ENCODE measurements around the gene ABCA13. TPM values are rescaled to one million over a fixed set of nuclear protein-coding genes. Genes with fewer than 3 reads are reported as not detected.

Gene ABCA13
- total RNA-seq, 1 experiment from 2014 or later: not detected

DNA sequence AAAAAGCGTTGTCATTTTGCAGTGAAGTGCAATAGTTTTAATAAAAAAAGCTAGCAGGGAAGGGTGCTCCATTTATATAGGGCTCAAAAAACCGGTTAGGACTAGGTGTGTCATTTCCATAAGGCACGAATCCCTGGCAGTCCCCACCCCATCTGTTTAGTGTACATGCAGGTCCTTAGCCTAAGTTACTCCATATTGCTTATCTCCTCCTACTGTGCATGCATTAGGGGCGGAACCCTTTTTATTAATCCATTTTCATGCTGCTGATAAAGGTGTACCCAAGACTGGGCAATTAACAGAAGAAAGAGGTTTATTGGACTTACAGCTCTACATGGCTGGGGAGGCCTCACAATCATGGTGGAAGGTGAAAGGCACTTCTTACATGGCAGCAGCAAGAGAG, 301.4 kb downstream of the ABCA13 start:
- BruUV-seq (replicated peaks): no TSS peak
- Histone ChIP-seq H3K36me3 (ENCODE audit: control insufficient read depth in 1 of 2, insufficient read depth in 2 of 2, low read length in 2 of 2) (no peaks in the 10 kb centered on the region), H4K20me1 (ENCODE audit: insufficient read depth) (no peaks in the 10 kb centered on the region), H3K27me3 (ENCODE audit: insufficient read depth, low read length) (no peaks in the 10 kb centered on the region), H3K27ac (ENCODE audit: low read depth, low read length) (no peak overlapping the region), H3K9me2 (ENCODE audit: insufficient read depth) (no peaks in the 10 kb centered on the region), H3K9ac (ENCODE audit: low read length) (no peak overlapping the region), H2AFZ (ENCODE audit: low read depth, low read length, poor library complexity, severe bottlenecking) (no peak overlapping the region), H3K9me3 (ENCODE audit: control insufficient read depth in 1 of 2, insufficient read depth in 1 of 2, low read depth in 1 of 2, low read length in 2 of 2) (peaks cover 0 to 2% of the 10 kb centered on the region in 2 experiments; a peak in 1 of 4 replicates), H3K4me3 (replicated peaks in 1 of 2; ENCODE audit: low read depth in 1 of 2, low read length in 2 of 2) (no peak overlapping the region), H3K4me1 (ENCODE audit: control insufficient read depth in 1 of 2, insufficient read depth in 2 of 2, low read length in 2 of 2) (no peaks in the 10 kb centered on the region), H3K79me2 (ENCODE audit: insufficient read depth, low read length) (no peaks in the 10 kb centered on the region), H3K4me2 (ENCODE audit: low read length) (no peak overlapping the region)
- ATAC-seq (no peak), DNase-seq (ENCODE audit: low read depth, low spot score) (no peak)
- TF ChIP-seq, protein P1, sequence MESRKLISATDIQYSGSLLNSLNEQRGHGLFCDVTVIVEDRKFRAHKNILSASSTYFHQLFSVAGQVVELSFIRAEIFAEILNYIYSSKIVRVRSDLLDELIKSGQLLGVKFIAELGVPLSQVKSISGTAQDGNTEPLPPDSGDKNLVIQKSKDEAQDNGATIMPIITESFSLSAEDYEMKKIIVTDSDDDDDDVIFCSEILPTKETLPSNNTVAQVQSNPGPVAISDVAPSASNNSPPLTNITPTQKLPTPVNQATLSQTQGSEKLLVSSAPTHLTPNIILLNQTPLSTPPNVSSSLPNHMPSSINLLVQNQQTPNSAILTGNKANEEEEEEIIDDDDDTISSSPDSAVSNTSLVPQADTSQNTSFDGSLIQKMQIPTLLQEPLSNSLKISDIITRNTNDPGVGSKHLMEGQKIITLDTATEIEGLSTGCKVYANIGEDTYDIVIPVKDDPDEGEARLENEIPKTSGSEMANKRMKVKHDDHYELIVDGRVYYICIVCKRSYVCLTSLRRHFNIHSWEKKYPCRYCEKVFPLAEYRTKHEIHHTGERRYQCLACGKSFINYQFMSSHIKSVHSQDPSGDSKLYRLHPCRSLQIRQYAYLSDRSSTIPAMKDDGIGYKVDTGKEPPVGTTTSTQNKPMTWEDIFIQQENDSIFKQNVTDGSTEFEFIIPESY (IDR thresholded peaks at IDR 0.05; ENCODE audit: extremely low read depth, insufficient replicate concordance, low read length): no peak
- no peak for TF ChIP-seq EZH2 (IDR thresholded peaks at IDR 0.05)
- TF ChIP-seq SIN3A (IDR thresholded peaks at IDR 0.05; ENCODE audit: low read depth): no peak
- TF ChIP-seq SP1 (IDR thresholded peaks at IDR 0.05; ENCODE audit: low read depth): no peak
- TF ChIP-seq EZH2phosphoT487 (IDR thresholded peaks at IDR 0.05; ENCODE audit: borderline replicate concordance): no peak
- TF ChIP-seq EGR1 (IDR thresholded peaks at IDR 0.05; ENCODE audit: low read depth): no peak
- no peak for TF ChIP-seq JUND (IDR thresholded peaks at IDR 0.05)
- no peak for TF ChIP-seq ELF1 (IDR thresholded peaks at IDR 0.05; ENCODE audit: borderline replicate concordance, low read depth)
- ChIA-PET POLR2A (no interaction called here), RAD21 (ENCODE audit: low non-redundant PET in 1 of 2, low total read pairs in 2 of 2, uncharacterized antibody in 2 of 2, unreplicated experiment in 2 of 2) (no interaction called here), CTCF (no interaction called here)
- intact Hi-C loops (cut with micrococcal nuclease): no loop called here

DNA sequence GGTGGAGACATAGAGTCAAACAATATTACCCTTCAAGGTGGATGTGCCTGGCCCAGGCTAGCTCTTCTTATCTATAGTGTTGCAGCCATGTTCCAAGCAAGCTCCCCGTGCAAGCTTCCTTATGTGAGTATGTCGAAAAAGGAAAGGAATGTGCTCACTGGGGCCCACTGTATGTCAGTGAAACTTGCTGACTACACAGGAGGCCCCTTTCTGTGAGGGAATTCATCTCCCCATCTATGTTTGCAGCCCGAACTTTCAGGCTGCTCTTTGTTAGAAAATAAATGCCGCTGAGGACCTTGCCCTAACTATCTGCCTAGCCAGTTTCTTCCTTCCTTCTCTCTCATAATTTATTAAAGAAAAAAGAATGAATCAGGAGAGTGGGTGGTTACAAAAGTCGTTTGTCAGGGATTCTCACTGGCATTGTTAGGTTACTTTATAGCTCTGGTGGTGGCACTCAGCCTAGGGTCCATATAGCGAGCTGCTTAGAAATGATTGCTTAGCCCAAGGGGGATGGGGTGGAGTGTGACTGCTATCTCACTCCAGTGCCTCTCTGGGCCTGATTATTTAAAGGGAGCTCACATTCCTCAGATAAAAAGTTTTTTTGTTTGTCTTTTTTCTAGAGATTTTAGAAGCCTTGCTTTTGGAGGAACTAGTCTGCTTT, 302.1 kb downstream of the ABCA13 start:
- H3K9ac ChIP-seq (ENCODE audit: low read length): no peak overlapping the region
- H3K9me3 ChIP-seq (ENCODE audit: control insufficient read depth in 1 of 2, insufficient read depth in 1 of 2, low read depth in 1 of 2, low read length in 2 of 2): peaks cover 0 to 2% of the 10 kb centered on the region in 2 experiments; a peak in 1 of 4 replicates
- ChIA-PET CTCF (no interaction called here), RAD21 (ENCODE audit: low non-redundant PET in 1 of 2, low total read pairs in 2 of 2, uncharacterized antibody in 2 of 2, unreplicated experiment in 2 of 2) (no interaction called here), POLR2A (no interaction called here)
- H4K20me1 ChIP-seq (ENCODE audit: insufficient read depth): no peaks in the 10 kb centered on the region
- no peaks in the 10 kb centered on the region for H3K27me3 ChIP-seq (ENCODE audit: insufficient read depth, low read length)
- no peak overlapping the region for H3K4me3 ChIP-seq (replicated peaks in 1 of 2; ENCODE audit: low read depth in 1 of 2, low read length in 2 of 2)
- H3K27ac ChIP-seq (ENCODE audit: low read depth, low read length): no peak overlapping the region
- no TSS peak for BruUV-seq (replicated peaks)
- no peaks in the 10 kb centered on the region for H3K79me2 ChIP-seq (ENCODE audit: insufficient read depth, low read length)
- H3K36me3 ChIP-seq (ENCODE audit: control insufficient read depth in 1 of 2, insufficient read depth in 2 of 2, low read length in 2 of 2): no peaks in the 10 kb centered on the region
- intact Hi-C loops (cut with micrococcal nuclease): no loop called here
- no peak overlapping the region for H3K4me2 ChIP-seq (ENCODE audit: low read length)
- DNase-seq (ENCODE audit: low read depth, low spot score): no peak
- no peak for ATAC-seq
- no peaks in the 10 kb centered on the region for H3K9me2 ChIP-seq (ENCODE audit: insufficient read depth)
- no peaks in the 10 kb centered on the region for H3K4me1 ChIP-seq (ENCODE audit: control insufficient read depth in 1 of 2, insufficient read depth in 2 of 2, low read length in 2 of 2)
- no peak overlapping the region for H2AFZ ChIP-seq (ENCODE audit: low read depth, low read length, poor library complexity, severe bottlenecking)
- TF ChIP-seq SP1 (IDR thresholded peaks at IDR 0.05; ENCODE audit: low read depth): no peak
- TF ChIP-seq, protein P2, sequence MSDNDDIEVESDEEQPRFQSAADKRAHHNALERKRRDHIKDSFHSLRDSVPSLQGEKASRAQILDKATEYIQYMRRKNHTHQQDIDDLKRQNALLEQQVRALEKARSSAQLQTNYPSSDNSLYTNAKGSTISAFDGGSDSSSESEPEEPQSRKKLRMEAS (IDR thresholded peaks at IDR 0.05): no peak
- TF ChIP-seq, protein P1 (IDR thresholded peaks at IDR 0.05; ENCODE audit: extremely low read depth, insufficient replicate concordance, low read length): no peak
- no peak for TF ChIP-seq ELF1 (IDR thresholded peaks at IDR 0.05; ENCODE audit: borderline replicate concordance, low read depth)
- TF ChIP-seq SIN3A (IDR thresholded peaks at IDR 0.05; ENCODE audit: low read depth): no peak
- no peak for TF ChIP-seq JUND (IDR thresholded peaks at IDR 0.05)
- no peak for TF ChIP-seq EGR1 (IDR thresholded peaks at IDR 0.05; ENCODE audit: low read depth)
- TF ChIP-seq, protein P3, sequence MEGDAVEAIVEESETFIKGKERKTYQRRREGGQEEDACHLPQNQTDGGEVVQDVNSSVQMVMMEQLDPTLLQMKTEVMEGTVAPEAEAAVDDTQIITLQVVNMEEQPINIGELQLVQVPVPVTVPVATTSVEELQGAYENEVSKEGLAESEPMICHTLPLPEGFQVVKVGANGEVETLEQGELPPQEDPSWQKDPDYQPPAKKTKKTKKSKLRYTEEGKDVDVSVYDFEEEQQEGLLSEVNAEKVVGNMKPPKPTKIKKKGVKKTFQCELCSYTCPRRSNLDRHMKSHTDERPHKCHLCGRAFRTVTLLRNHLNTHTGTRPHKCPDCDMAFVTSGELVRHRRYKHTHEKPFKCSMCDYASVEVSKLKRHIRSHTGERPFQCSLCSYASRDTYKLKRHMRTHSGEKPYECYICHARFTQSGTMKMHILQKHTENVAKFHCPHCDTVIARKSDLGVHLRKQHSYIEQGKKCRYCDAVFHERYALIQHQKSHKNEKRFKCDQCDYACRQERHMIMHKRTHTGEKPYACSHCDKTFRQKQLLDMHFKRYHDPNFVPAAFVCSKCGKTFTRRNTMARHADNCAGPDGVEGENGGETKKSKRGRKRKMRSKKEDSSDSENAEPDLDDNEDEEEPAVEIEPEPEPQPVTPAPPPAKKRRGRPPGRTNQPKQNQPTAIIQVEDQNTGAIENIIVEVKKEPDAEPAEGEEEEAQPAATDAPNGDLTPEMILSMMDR (IDR thresholded peaks at IDR 0.05 in 2 of 3, conservative IDR thresholded peaks at IDR 0.05 in 1 of 3; ENCODE audit: borderline replicate concordance in 1 of 3, insufficient read depth in 1 of 3, low read depth in 2 of 3, low read length in 2 of 3): no peak
- no peak for TF ChIP-seq CEBPB (IDR thresholded peaks at IDR 0.05; ENCODE audit: low read depth)
- no peak for TF ChIP-seq CBX3 (IDR thresholded peaks at IDR 0.05; ENCODE audit: low read depth)
- no peak for TF ChIP-seq EZH2 (IDR thresholded peaks at IDR 0.05)
- TF ChIP-seq POLR2A (IDR thresholded peaks at IDR 0.05; ENCODE audit: borderline replicate concordance, extremely low read depth, insufficient read depth, insufficient read length): no peak
